HCT116 (cell line): Measurements from ENCODE around the gene NDUFS7. TPM values are rescaled to one million over a fixed set of nuclear protein-coding genes. Genes with fewer than 3 reads are reported as not detected.

Source experiments
- ATAC-seq: fragments of 200-7000 bp; cut with Tn5 transposase; 2 replicates; pipeline ENCODE4 v1.9.1; 2020; ENCODE audit warnings: mild to moderate bottlenecking, moderate library complexity
- BruUV-seq: library from RNA; stranded (reverse); fragments of 400-500 nt; replicated peaks from 2 replicates; lab custom pipeline; 2021; lab: Mats Ljungman, UMichigan
- CTCF ChIA-PET: fragments of 300-600 bp; sonication (Branson Sonifier 250); formaldehyde crosslinking; loops from one replicate; lab custom pipeline; 2021; ENCODE audit warnings: antibody characterized with exemption; lab: Charles Lee
- POLR2A ChIA-PET: fragments of 300-600, 350-600 bp; sonication (Branson Sonifier 250); formaldehyde crosslinking; loops from one replicate; lab custom pipeline; 2021; ENCODE audit warnings: antibody characterized with exemption; lab: Charles Lee
- RAD21 ChIA-PET, 2 experiments: fragments of 300-600 bp; sonication (Branson Sonifier 250); formaldehyde crosslinking; loops; one replicate each; lab custom pipeline; 2023; ENCODE audit warnings: low total read pairs in 2 of 2; ENCODE audit not compliant: uncharacterized antibody in 2 of 2, unreplicated experiment in 2 of 2, low non-redundant PET in 1 of 2; lab: Charles Lee
- DNase-seq: peaks from one replicate; pipeline ENCODE4 v3.0.0-alpha.2; 2010; ENCODE audit warnings: low read depth, low spot score
- H2AFZ ChIP-seq: fragments of 200-600 bp; shearing (Covaris generic), sonication (generic); 2 replicates; pipeline ENCODE4 v1.6.1; 2017; ENCODE audit warnings: low read depth, mixed run types, mixed read lengths, antibody characterized with exemption, low read length; ENCODE audit not compliant: poor library complexity, severe bottlenecking
- H3K27ac ChIP-seq: 2 replicates; pipeline ENCODE4 v1.5.1; 2012; ENCODE audit warnings: low read depth, low read length
- H3K27me3 ChIP-seq: fragments of 200-600 bp; sonication (generic); 2 replicates; pipeline ENCODE4 v1.6.1; 2016; ENCODE audit warnings: mixed run types, low read length, mixed read lengths; ENCODE audit not compliant: insufficient read depth
- H3K36me3 ChIP-seq, 2 experiments: fragments of 200-500 bp in 1 of 2; fragments of 200-600 bp in 1 of 2; sonication (Bioruptor generic) in 1 of 2; sonication (generic) in 1 of 2; 2 replicates each; pipeline versions ENCODE4 v1.5.1 to v1.6.1; 2014 to 2016; ENCODE audit warnings: low read length in 2 of 2, inconsistent platforms in 1 of 2, mixed read lengths in 1 of 2, mixed run types in 1 of 2; ENCODE audit not compliant: insufficient read depth in 2 of 2, control insufficient read depth in 1 of 2
- H3K4me1 ChIP-seq, 2 experiments: fragments of 200-600 bp in 1 of 2; sonication (generic) in 1 of 2; 2 replicates each; pipeline versions ENCODE4 v1.5.1 to v1.6.1; 2012 to 2017; ENCODE audit warnings: low read length in 2 of 2, inconsistent platforms in 1 of 2, mild to moderate bottlenecking in 1 of 2, mixed read lengths in 1 of 2, mixed run types in 1 of 2, moderate library complexity in 1 of 2; ENCODE audit not compliant: insufficient read depth in 2 of 2, control insufficient read depth in 1 of 2
- H3K4me2 ChIP-seq: fragments of 200-600 bp; sonication (generic); 2 replicates; pipeline ENCODE4 v1.6.1; 2017; ENCODE audit warnings: mixed run types, low read length, mixed read lengths
- H3K4me3 ChIP-seq, 2 experiments: fragments of 200-600 bp in 1 of 2; sonication (generic) in 1 of 2; replicated peaks in 1 of 2; 2 replicates each; pipeline ENCODE4 v1.5.1; 2011 to 2016; ENCODE audit warnings: low read length in 2 of 2, control low read depth in 1 of 2, low read depth in 1 of 2, mild to moderate bottlenecking in 1 of 2, mixed read lengths in 1 of 2, mixed run types in 1 of 2
- H3K79me2 ChIP-seq: fragments of 200-600 bp; sonication (generic); 2 replicates; pipeline ENCODE4 v1.6.1; 2017; ENCODE audit warnings: mild to moderate bottlenecking, mixed run types, low read length, moderate library complexity, mixed read lengths; ENCODE audit not compliant: insufficient read depth
- H3K9ac ChIP-seq: fragments of 200-600 bp; sonication (generic); 2 replicates; pipeline ENCODE4 v1.6.1; 2016; ENCODE audit warnings: low read length, mixed read lengths
- H3K9me2 ChIP-seq: fragments of 200-600 bp; sonication (generic), shearing (Covaris generic); 2 replicates; pipeline ENCODE4 v1.6.1; 2017; ENCODE audit warnings: mixed run types, mild to moderate bottlenecking, moderate library complexity; ENCODE audit not compliant: insufficient read depth
- H3K9me3 ChIP-seq, 2 experiments: fragments of 200-500 bp in 1 of 2; fragments of 200-600 bp in 1 of 2; sonication (Bioruptor generic) in 1 of 2; sonication (generic) in 1 of 2; 2 replicates each; pipeline ENCODE4 v1.6.1; 2014 to 2017; ENCODE audit warnings: low read length in 2 of 2, mixed read lengths in 2 of 2, inconsistent platforms in 1 of 2, low read depth in 1 of 2, mild to moderate bottlenecking in 1 of 2, mixed run types in 1 of 2, moderate library complexity in 1 of 2; ENCODE audit not compliant: control insufficient read depth in 1 of 2, insufficient read depth in 1 of 2
- H4K20me1 ChIP-seq: fragments of 200-600 bp; sonication (generic), shearing (Covaris generic); 2 replicates; pipeline ENCODE4 v1.6.1; 2017; ENCODE audit warnings: mixed run types, mild to moderate bottlenecking, moderate library complexity; ENCODE audit not compliant: insufficient read depth
- CBX3 ChIP-seq: IDR thresholded peaks from 2 replicates; pipeline ENCODE4 v1.6.1; 2012; ENCODE audit warnings: low read depth
- CEBPB ChIP-seq: IDR thresholded peaks from 2 replicates; pipeline ENCODE4 v1.6.1; 2012; ENCODE audit warnings: low read depth
- EGR1 ChIP-seq: IDR thresholded peaks from 2 replicates; pipeline ENCODE4 v1.6.1; 2012; ENCODE audit warnings: low read depth
- ELF1 ChIP-seq: IDR thresholded peaks from 2 replicates; pipeline ENCODE4 v1.6.1; 2012; ENCODE audit warnings: low read depth, borderline replicate concordance
- EZH2phosphoT487 ChIP-seq: fragments of 200-600 bp; IDR thresholded peaks from 2 replicates; pipeline ENCODE4 v1.6.1; 2018; ENCODE audit warnings: antibody characterized with exemption, borderline replicate concordance
- FOSL1 ChIP-seq: IDR thresholded peaks from 2 replicates; pipeline ENCODE4 v1.6.1; 2012; ENCODE audit warnings: low read depth
- JUND ChIP-seq: IDR thresholded peaks from 2 replicates; pipeline ENCODE4 v1.6.1; 2012
- POLR2AphosphoS5 ChIP-seq: IDR thresholded peaks from 2 replicates; pipeline ENCODE4 v1.6.1; 2011; ENCODE audit warnings: mild to moderate bottlenecking, low read depth, low read length, moderate library complexity
- RAD21 ChIP-seq: IDR thresholded peaks from 2 replicates; pipeline ENCODE4 v1.6.1; 2012; ENCODE audit warnings: low read depth, mild to moderate bottlenecking
- SIN3A ChIP-seq: IDR thresholded peaks from 2 replicates; pipeline ENCODE4 v1.6.1; 2012; ENCODE audit warnings: low read depth
- SP1 ChIP-seq: IDR thresholded peaks from 2 replicates; pipeline ENCODE4 v1.6.1; 2012; ENCODE audit warnings: low read depth
- SRF ChIP-seq: IDR thresholded peaks from 2 replicates; pipeline ENCODE4 v1.6.1; 2012; ENCODE audit warnings: low read depth
- ZFX ChIP-seq: fragments of 450-650 bp; IDR thresholded peaks from 2 replicates; pipeline ENCODE4 v1.6.1; 2017
- intact Hi-C: fragments of 100-400 bp; cut with micrococcal nuclease; formaldehyde crosslinking; loops from 2 replicates; pipeline ENCODE4 v1.10.0; 2022
- total RNA-seq: library from RNA; stranded (reverse); gene quantifications from one replicate; pipeline ENCODE4 v1.2.1, GENCODE V29; 2021; ENCODE audit not compliant: unreplicated experiment
- TF ChIP-seq, protein P1 (sequence below): IDR thresholded peaks from 2 replicates; pipeline ENCODE4 v1.6.1; 2011; ENCODE audit warnings: mild to moderate bottlenecking, low read length, moderate library complexity; ENCODE audit not compliant: insufficient replicate concordance; ENCODE audit errors: extremely low read depth
- TF ChIP-seq, protein P2 (sequence below), 3 experiments: fragments of 200-600 bp in 1 of 3; sonication (generic) in 1 of 3; IDR thresholded peaks in 2 of 3; conservative IDR thresholded peaks in 1 of 3; 2 replicates each; pipeline ENCODE4 v1.5.1; 2012 to 2017; ENCODE audit warnings: low read depth in 2 of 3, low read length in 2 of 3, antibody characterized with exemption in 1 of 3, borderline replicate concordance in 1 of 3, control low read depth in 1 of 3, mild to moderate bottlenecking in 1 of 3, mixed read lengths in 1 of 3, mixed run types in 1 of 3, moderate library complexity in 1 of 3; ENCODE audit not compliant: insufficient read depth in 1 of 3
- TF ChIP-seq, protein P3 (sequence below): IDR thresholded peaks from 2 replicates; pipeline ENCODE4 v1.6.1; 2012; ENCODE audit warnings: low read depth
- TF ChIP-seq, protein P4 (sequence below): IDR thresholded peaks from 2 replicates; pipeline ENCODE4 v1.6.1; 2012
- TF ChIP-seq, protein P5 (sequence below): IDR thresholded peaks from 2 replicates; pipeline ENCODE4 v1.6.1; 2012

The NDUFS7 gene
- total RNA-seq, 1 experiment from 2014 or later: 114 TPM

DNA sequence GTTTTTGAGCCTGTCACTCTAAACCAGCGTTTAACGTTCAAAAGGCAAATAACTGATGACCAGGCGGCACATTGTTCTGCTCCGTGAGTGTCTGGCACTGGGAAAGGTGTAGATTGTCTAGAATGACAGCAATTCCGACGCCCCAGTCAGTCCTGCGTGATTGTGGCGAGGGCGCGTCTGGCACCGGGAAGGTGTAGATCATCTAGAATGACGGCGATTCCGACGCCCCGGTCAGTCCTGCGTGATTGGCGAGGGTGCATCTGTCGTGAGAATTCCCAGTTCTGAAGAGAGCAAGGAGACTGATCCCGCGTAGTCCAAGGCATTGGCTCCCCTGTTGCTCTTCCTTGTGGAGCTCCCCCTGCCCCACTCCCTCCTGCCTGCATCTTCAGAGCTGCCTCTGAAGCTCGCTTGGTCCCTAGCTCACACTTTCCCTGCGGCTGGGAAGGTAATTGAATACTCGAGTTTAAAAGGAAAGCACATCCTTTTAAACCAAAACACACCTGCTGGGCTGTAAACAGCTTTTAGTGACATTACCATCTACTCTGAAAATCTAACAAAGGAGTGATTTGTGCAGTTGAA lies 26.1 kb upstream of the NDUFS7 start:
- no TSS peak for BruUV-seq
- H3K4me1 ChIP-seq: peaks cover 10 to 18% of the 10 kb centered on the region in 2 experiments
- no peak overlapping the region for H3K27ac ChIP-seq
- intact Hi-C loops: no loop called here
- H4K20me1 ChIP-seq: no peaks in the 10 kb centered on the region
- POLR2A ChIA-PET: no interaction called here
- H3K9ac ChIP-seq: no peak overlapping the region
- H3K9me2 ChIP-seq: no peaks in the 10 kb centered on the region
- CTCF ChIA-PET: interaction anchor here (1.0 kb wide), 1 partner anchor 91 kb away, joined by 3 read pairs; no protein-coding TSS in a partner anchor
- H3K4me2 ChIP-seq: no peak overlapping the region
- TF ChIP-seq SRF: no peak
- no peak for TF ChIP-seq RAD21
- no peak for TF ChIP-seq SIN3A
- TF ChIP-seq JUND: no peak
- no peak for TF ChIP-seq CEBPB
- TF ChIP-seq, protein P1, sequence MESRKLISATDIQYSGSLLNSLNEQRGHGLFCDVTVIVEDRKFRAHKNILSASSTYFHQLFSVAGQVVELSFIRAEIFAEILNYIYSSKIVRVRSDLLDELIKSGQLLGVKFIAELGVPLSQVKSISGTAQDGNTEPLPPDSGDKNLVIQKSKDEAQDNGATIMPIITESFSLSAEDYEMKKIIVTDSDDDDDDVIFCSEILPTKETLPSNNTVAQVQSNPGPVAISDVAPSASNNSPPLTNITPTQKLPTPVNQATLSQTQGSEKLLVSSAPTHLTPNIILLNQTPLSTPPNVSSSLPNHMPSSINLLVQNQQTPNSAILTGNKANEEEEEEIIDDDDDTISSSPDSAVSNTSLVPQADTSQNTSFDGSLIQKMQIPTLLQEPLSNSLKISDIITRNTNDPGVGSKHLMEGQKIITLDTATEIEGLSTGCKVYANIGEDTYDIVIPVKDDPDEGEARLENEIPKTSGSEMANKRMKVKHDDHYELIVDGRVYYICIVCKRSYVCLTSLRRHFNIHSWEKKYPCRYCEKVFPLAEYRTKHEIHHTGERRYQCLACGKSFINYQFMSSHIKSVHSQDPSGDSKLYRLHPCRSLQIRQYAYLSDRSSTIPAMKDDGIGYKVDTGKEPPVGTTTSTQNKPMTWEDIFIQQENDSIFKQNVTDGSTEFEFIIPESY: no peak
- no peak for TF ChIP-seq EZH2phosphoT487
- TF ChIP-seq SP1: no peak
- no peak for TF ChIP-seq ZFX
- TF ChIP-seq, protein P2, sequence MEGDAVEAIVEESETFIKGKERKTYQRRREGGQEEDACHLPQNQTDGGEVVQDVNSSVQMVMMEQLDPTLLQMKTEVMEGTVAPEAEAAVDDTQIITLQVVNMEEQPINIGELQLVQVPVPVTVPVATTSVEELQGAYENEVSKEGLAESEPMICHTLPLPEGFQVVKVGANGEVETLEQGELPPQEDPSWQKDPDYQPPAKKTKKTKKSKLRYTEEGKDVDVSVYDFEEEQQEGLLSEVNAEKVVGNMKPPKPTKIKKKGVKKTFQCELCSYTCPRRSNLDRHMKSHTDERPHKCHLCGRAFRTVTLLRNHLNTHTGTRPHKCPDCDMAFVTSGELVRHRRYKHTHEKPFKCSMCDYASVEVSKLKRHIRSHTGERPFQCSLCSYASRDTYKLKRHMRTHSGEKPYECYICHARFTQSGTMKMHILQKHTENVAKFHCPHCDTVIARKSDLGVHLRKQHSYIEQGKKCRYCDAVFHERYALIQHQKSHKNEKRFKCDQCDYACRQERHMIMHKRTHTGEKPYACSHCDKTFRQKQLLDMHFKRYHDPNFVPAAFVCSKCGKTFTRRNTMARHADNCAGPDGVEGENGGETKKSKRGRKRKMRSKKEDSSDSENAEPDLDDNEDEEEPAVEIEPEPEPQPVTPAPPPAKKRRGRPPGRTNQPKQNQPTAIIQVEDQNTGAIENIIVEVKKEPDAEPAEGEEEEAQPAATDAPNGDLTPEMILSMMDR (IDR thresholded peaks at IDR 0.05 in 2 of 3, conservative IDR thresholded peaks at IDR 0.05 in 1 of 3; ENCODE audit: borderline replicate concordance in 1 of 3, insufficient read depth in 1 of 3, low read depth in 2 of 3, low read length in 2 of 3): no peak
- no peak for TF ChIP-seq FOSL1
- TF ChIP-seq, protein P3, sequence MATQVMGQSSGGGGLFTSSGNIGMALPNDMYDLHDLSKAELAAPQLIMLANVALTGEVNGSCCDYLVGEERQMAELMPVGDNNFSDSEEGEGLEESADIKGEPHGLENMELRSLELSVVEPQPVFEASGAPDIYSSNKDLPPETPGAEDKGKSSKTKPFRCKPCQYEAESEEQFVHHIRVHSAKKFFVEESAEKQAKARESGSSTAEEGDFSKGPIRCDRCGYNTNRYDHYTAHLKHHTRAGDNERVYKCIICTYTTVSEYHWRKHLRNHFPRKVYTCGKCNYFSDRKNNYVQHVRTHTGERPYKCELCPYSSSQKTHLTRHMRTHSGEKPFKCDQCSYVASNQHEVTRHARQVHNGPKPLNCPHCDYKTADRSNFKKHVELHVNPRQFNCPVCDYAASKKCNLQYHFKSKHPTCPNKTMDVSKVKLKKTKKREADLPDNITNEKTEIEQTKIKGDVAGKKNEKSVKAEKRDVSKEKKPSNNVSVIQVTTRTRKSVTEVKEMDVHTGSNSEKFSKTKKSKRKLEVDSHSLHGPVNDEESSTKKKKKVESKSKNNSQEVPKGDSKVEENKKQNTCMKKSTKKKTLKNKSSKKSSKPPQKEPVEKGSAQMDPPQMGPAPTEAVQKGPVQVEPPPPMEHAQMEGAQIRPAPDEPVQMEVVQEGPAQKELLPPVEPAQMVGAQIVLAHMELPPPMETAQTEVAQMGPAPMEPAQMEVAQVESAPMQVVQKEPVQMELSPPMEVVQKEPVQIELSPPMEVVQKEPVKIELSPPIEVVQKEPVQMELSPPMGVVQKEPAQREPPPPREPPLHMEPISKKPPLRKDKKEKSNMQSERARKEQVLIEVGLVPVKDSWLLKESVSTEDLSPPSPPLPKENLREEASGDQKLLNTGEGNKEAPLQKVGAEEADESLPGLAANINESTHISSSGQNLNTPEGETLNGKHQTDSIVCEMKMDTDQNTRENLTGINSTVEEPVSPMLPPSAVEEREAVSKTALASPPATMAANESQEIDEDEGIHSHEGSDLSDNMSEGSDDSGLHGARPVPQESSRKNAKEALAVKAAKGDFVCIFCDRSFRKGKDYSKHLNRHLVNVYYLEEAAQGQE: no peak
- no peak for TF ChIP-seq EGR1
- no peak for TF ChIP-seq POLR2AphosphoS5
- no peak for TF ChIP-seq CBX3
- TF ChIP-seq, protein P4, sequence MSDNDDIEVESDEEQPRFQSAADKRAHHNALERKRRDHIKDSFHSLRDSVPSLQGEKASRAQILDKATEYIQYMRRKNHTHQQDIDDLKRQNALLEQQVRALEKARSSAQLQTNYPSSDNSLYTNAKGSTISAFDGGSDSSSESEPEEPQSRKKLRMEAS: no peak
- TF ChIP-seq ELF1: no peak
- TF ChIP-seq, protein P5, sequence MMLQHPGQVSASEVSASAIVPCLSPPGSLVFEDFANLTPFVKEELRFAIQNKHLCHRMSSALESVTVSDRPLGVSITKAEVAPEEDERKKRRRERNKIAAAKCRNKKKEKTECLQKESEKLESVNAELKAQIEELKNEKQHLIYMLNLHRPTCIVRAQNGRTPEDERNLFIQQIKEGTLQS: no peak
- peaks cover 27% of the 10 kb centered on the region for H3K79me2 ChIP-seq
- H3K9me3 ChIP-seq: no peaks in the 10 kb centered on the region
- RAD21 ChIA-PET: no interaction called here
- no peak for DNase-seq
- H3K36me3 ChIP-seq: peaks cover 28 to 43% of the 10 kb centered on the region in 2 experiments; a peak in 3 of 4 replicates
- no peak for ATAC-seq
- no peak overlapping the region for H2AFZ ChIP-seq
- H3K4me3 ChIP-seq: no peak overlapping the region
- no peaks in the 10 kb centered on the region for H3K27me3 ChIP-seq
